ENCODE measurements around the gene DSCAML1.
A peak's percentile ranks its signal among the peaks of the same experiment; 100 is the strongest.

The DSCAML1 gene

DNA sequence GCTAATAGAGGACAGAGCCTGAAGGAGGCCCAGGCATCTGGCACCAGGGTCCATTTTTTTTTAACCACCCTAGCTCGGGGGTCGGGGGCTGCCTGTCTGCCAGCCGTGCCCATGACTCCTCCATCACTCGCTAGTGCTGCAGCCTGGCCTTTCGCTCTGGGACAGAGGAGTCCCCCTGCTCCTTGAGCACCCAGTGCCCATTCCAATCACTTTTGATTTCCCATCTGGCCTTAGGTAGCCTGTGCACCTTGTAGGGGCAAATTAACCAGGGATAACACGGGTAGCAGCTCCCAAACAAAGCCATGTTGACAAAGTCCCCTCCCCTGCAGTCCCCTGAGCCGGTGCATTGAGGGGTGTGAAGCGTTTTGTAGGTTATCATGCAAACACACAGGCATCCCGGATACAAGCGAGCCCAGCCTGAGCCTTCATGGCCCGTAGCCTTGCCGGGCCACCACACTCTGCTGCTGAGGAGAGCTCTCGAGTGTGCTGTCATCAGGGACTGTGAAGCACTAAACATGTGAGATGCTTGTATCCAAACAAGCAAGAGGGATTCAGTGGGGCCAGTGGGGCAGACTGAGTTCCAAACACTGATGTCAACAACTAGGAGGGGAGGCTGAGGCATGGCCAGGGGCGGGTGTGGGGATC lies 208.7 kb downstream of the DSCAML1 start:
- H3K4me1 ChIP-seq (ENCODE audit: control insufficient read depth, insufficient read depth, low read length) = peaks cover 13% of the 10 kb centered on the region
- H3K9me3 ChIP-seq (ENCODE audit: control insufficient read depth, insufficient read depth, low read depth, low read length) = no peaks in the 10 kb centered on the region
- no peak overlapping the region for H3K27ac ChIP-seq (ENCODE audit: low read depth, low read length)
- H3K36me3 ChIP-seq (ENCODE audit: control insufficient read depth, insufficient read depth, low read length) = no peaks in the 10 kb centered on the region
- no peak overlapping the region for H3K9ac ChIP-seq (ENCODE audit: low read length)
- H3K4me3 ChIP-seq (ENCODE audit: low read depth, low read length) = no peak overlapping the region
- peaks cover 46% of the 10 kb centered on the region for H3K27me3 ChIP-seq (ENCODE audit: control insufficient read depth, insufficient read depth, low read length)

DNA sequence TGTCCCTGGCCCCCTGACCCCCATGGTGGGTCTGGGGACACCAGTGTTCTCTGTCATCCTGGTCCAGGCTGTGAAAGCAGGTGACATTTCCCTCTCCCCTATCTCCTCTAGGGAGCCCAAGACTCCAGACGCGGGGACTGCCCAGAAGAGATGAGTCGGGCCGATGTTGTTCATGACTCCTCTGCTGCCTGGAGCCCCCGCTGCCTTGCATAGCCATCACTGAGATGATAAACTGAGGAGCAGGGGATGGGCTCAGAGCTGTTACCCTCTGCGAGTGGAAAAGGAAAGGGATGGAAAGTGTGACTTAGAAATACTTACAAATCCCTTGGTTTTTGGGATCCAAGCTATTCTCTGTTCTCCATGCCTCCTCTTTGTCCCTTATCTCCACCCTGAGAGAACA lies 209.6 kb downstream of the DSCAML1 start:
- Histone ChIP-seq H3K27me3 (ENCODE audit: control insufficient read depth, insufficient read depth, low read length) (peaks cover 50% of the 10 kb centered on the region), H3K4me1 (ENCODE audit: control insufficient read depth, insufficient read depth, low read length) (peaks cover 17% of the 10 kb centered on the region), H3K4me3 (ENCODE audit: low read depth, low read length) (no peak overlapping the region)

DNA sequence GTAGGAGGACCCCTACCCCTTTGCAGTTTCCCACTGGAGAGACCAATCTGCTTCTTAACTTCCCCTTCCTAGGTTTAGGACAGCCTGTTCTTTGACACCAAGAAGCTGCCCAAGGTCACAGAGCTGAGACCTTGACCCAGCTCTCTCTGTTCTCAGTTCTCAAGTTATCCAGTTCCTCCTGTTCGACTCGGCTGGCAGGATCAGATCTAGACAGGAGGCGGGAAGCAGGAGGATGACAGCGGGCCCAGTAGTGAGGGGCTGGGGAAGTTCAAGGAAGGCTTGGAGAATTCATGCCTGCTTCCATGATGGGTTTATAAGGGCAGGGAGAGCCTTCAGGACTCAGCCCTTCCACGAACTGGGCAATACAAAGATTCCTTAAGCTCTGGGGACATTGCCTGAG lies 210.6 kb downstream of the DSCAML1 start:
- no peak overlapping the region for H3K9ac ChIP-seq (ENCODE audit: low read length)
- H3K36me3 ChIP-seq (ENCODE audit: control insufficient read depth, insufficient read depth, low read length) = no peaks in the 10 kb centered on the region
- H3K27me3 ChIP-seq (ENCODE audit: control insufficient read depth, insufficient read depth, low read length) = peaks cover 50% of the 10 kb centered on the region
- H3K4me1 ChIP-seq (ENCODE audit: control insufficient read depth, insufficient read depth, low read length) = peaks cover 17% of the 10 kb centered on the region
- no peak overlapping the region for H3K27ac ChIP-seq (ENCODE audit: low read depth, low read length)
- no peak overlapping the region for H3K4me3 ChIP-seq (ENCODE audit: low read depth, low read length)
- no peaks in the 10 kb centered on the region for H3K9me3 ChIP-seq (ENCODE audit: control insufficient read depth, insufficient read depth, low read depth, low read length)

More for the DNA sequence above, 209.6 kb downstream of the DSCAML1 start:
- H3K9me3 ChIP-seq (ENCODE audit: control insufficient read depth, insufficient read depth, low read depth, low read length) = no peaks in the 10 kb centered on the region
- H3K36me3 ChIP-seq (ENCODE audit: control insufficient read depth, insufficient read depth, low read length) = no peaks in the 10 kb centered on the region
- no peak overlapping the region for H3K27ac ChIP-seq (ENCODE audit: low read depth, low read length)
- H3K9ac ChIP-seq (ENCODE audit: low read length) = no peak overlapping the region

DNA sequence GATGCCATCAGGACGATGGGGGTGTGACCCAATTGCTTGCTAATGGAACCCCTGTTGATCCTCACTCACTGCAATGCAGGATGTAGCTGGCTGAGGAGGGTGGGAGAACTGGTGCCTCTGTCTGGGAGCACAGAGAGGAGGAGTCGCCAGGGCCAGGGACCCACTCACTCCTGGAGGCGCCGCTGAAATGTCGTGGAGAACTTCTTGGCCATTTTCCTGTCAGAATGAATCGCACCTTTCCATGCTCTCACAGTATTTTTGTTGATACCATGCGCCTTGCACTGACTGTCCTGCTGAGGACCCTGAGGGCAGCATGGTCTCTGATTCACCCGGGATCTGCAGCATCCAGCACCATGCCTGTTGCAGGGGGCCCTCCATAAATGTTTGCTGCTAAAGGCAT lies 211.4 kb downstream of the DSCAML1 start:
- no peaks in the 10 kb centered on the region for H3K36me3 ChIP-seq (ENCODE audit: control insufficient read depth, insufficient read depth, low read length)
- H3K4me1 ChIP-seq (ENCODE audit: control insufficient read depth, insufficient read depth, low read length) = peaks cover 22% of the 10 kb centered on the region
- no peak overlapping the region for H3K27ac ChIP-seq (ENCODE audit: low read depth, low read length)
- H3K27me3 ChIP-seq (ENCODE audit: control insufficient read depth, insufficient read depth, low read length) = peaks cover 50% of the 10 kb centered on the region
- no peaks in the 10 kb centered on the region for H3K9me3 ChIP-seq (ENCODE audit: control insufficient read depth, insufficient read depth, low read depth, low read length)
- H3K4me3 ChIP-seq (ENCODE audit: low read depth, low read length) = no peak overlapping the region
- H3K9ac ChIP-seq (ENCODE audit: low read length) = no peak overlapping the region

DNA sequence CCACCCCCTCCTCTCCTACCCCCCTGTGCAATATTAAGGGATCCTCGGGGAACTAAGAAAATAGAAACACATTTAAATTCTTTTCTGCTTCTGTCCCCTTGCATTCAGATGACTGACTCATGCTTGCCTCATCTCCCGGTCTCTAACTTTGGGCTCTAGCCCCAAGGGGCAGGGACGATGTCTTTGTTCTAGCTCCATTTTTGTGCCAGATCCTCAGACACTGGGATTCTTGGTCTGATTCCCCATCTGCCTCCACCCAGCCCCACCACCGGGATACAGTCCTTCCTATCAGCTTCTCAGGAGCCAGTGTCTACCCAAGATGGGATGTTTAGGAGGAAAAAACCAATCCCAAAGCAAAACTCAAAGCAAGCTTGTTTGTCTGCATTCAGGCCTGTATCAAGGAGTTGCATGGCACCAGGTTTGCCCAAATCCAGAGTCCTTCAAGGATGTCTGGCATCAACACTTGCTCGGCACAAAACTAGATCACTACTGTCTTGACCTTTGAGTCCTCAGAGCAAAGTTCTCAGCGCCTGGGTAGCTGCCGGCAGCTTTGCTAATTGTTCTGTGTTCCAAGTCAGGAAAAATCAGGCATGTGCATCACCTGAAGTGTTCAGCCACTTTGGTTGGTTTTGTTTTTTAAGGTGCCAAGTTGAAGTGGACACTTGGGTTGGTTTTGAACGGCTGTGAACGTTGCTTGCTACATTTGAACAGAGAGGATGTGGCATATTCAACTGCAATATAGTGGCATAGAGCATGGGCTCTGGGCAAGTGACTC lies 212.8 kb downstream of the DSCAML1 start:
- Histone ChIP-seq H3K27ac (ENCODE audit: low read depth, low read length) (no peak overlapping the region), H3K4me3 (ENCODE audit: low read depth, low read length) (0 out of 2 replicates have a peak overlapping the region, but pooled peaks have one; percentile 4), H3K36me3 (ENCODE audit: control insufficient read depth, insufficient read depth, low read length) (no peaks in the 10 kb centered on the region), H3K9ac (ENCODE audit: low read length) (no peak overlapping the region), H3K9me3 (ENCODE audit: control insufficient read depth, insufficient read depth, low read depth, low read length) (no peaks in the 10 kb centered on the region), H3K4me1 (ENCODE audit: control insufficient read depth, insufficient read depth, low read length) (peaks cover 25% of the 10 kb centered on the region), H3K27me3 (ENCODE audit: control insufficient read depth, insufficient read depth, low read length) (peaks cover 54% of the 10 kb centered on the region)

DNA sequence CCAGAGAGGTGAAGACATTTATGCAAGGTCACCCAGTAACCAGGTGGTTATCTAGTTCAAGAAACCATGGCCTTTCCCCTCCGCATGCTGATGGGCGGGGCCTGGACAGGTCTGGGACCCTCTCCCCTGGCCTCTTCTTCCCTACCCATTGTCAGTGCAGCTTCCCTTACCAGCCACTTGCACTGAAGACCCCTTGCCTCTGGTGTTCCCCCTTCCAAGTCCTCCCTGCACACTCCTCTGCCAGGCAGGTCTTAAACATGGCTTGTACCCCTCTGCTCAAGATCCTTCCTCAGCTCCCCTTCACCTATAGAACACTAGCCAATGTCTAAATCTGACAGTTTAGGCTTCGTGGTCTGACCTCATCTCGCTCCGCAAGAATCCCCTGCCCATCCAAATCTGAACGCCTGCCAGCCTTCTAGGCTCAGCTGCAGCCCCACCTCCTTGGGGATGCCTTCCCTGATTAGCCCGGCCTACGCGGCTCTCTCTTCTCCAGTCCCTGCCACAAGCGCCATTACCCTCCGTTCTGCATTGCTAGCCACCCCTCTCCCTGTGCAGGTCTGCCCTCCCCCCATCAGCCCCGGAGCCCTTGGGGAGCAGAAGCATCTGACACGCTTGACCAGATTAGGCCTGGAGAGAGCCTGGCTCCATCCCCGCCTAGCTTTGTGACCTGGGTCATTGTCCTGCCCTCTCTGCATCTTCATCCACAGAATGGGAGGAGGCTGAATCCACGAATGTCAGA lies 213.8 kb downstream of the DSCAML1 start:
- H3K9ac ChIP-seq (ENCODE audit: low read length) = no peak overlapping the region
- peak overlapping the region; percentile 4; the same call in 1 of the 2 replicates for H3K4me3 ChIP-seq (ENCODE audit: low read depth, low read length)
- H3K27me3 ChIP-seq (ENCODE audit: control insufficient read depth, insufficient read depth, low read length) = peaks cover 50% of the 10 kb centered on the region
- peaks cover 25% of the 10 kb centered on the region for H3K4me1 ChIP-seq (ENCODE audit: control insufficient read depth, insufficient read depth, low read length)
- H3K36me3 ChIP-seq (ENCODE audit: control insufficient read depth, insufficient read depth, low read length) = no peaks in the 10 kb centered on the region
- H3K9me3 ChIP-seq (ENCODE audit: control insufficient read depth, insufficient read depth, low read depth, low read length) = no peaks in the 10 kb centered on the region
- H3K27ac ChIP-seq (ENCODE audit: low read depth, low read length) = no peak overlapping the region

DNA sequence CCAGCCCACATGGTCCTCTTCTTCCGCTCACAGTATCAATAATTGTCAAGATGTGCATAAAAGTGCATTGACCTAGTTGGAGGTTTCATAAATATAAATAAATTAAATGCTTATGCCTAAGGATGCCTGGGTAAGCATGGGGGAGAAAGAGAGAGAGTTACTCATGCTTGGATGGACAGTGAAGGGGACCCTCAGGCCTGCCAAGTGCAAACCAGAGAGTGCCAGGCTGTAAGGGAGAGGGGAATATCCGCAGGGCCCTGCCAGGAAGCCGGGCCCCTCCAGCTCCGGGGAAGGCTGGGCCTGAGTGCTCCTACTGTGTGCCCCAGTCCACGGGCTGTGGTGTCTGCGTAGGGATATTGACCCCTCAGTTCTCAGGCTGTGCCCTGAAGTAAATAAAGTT lies 214.6 kb downstream of the DSCAML1 start:
- Histone ChIP-seq H3K4me1 (ENCODE audit: control insufficient read depth, insufficient read depth, low read length) (peaks cover 25% of the 10 kb centered on the region), H3K9ac (ENCODE audit: low read length) (no peak overlapping the region), H3K9me3 (ENCODE audit: control insufficient read depth, insufficient read depth, low read depth, low read length) (no peaks in the 10 kb centered on the region), H3K4me3 (ENCODE audit: low read depth, low read length) (no peak overlapping the region), H3K27me3 (ENCODE audit: control insufficient read depth, insufficient read depth, low read length) (peaks cover 42% of the 10 kb centered on the region), H3K36me3 (ENCODE audit: control insufficient read depth, insufficient read depth, low read length) (no peaks in the 10 kb centered on the region), H3K27ac (ENCODE audit: low read depth, low read length) (no peak overlapping the region)

DNA sequence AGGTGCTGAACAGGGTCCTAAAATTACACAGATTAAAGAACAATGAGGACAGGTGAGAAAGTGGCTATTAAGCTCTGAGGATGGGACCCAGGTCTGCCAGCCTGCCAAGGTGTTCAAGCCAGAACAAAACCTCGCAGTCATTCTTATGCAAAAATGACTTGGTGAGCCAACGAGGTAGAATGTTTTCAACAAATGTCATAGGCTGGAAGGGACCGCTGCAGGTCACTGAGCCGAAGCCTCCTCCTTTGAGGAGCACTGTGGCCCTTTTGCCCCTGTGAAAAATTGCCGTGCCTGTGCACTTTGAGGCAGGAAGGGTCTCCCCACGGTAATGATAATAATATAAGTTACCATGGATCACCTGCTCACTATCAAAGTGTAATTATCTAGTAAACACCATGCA lies 216.2 kb downstream of the DSCAML1 start:
- H3K4me3 ChIP-seq (ENCODE audit: low read depth, low read length) = no peak overlapping the region
- no peaks in the 10 kb centered on the region for H3K36me3 ChIP-seq (ENCODE audit: control insufficient read depth, insufficient read depth, low read length)
- H3K9me3 ChIP-seq (ENCODE audit: control insufficient read depth, insufficient read depth, low read depth, low read length) = no peaks in the 10 kb centered on the region
- H3K9ac ChIP-seq (ENCODE audit: low read length) = no peak overlapping the region
- H3K27ac ChIP-seq (ENCODE audit: low read depth, low read length) = no peak overlapping the region
- H3K4me1 ChIP-seq (ENCODE audit: control insufficient read depth, insufficient read depth, low read length) = peaks cover 25% of the 10 kb centered on the region
- peaks cover 30% of the 10 kb centered on the region for H3K27me3 ChIP-seq (ENCODE audit: control insufficient read depth, insufficient read depth, low read length)

DNA sequence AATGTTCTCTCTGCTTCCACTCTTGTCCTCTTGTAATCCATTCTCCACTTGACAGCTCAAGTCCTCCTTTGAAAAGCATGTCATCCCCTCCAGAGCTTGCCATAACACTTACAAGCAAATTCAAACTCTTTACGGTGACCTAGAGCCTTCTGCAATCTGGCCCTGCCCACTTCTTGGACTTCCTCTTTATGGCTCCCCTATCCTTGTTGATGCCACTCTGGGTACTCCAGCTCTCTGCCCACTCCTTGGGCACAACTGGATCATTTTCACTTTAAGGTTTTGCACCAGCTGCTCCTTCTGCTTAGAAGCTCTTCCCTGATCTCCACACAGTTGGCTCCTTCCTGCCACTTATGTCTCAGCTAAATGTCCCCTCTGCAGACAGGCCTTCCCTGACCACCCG lies 217.9 kb downstream of the DSCAML1 start:
- no peak overlapping the region for H3K4me3 ChIP-seq (ENCODE audit: low read depth, low read length)
- H3K9ac ChIP-seq (ENCODE audit: low read length) = no peak overlapping the region
- H3K27ac ChIP-seq (ENCODE audit: low read depth, low read length) = no peak overlapping the region
- H3K36me3 ChIP-seq (ENCODE audit: control insufficient read depth, insufficient read depth, low read length) = no peaks in the 10 kb centered on the region
- no peaks in the 10 kb centered on the region for H3K9me3 ChIP-seq (ENCODE audit: control insufficient read depth, insufficient read depth, low read depth, low read length)
- peaks cover 16% of the 10 kb centered on the region for H3K27me3 ChIP-seq (ENCODE audit: control insufficient read depth, insufficient read depth, low read length)
- H3K4me1 ChIP-seq (ENCODE audit: control insufficient read depth, insufficient read depth, low read length) = peaks cover 21% of the 10 kb centered on the region

DNA sequence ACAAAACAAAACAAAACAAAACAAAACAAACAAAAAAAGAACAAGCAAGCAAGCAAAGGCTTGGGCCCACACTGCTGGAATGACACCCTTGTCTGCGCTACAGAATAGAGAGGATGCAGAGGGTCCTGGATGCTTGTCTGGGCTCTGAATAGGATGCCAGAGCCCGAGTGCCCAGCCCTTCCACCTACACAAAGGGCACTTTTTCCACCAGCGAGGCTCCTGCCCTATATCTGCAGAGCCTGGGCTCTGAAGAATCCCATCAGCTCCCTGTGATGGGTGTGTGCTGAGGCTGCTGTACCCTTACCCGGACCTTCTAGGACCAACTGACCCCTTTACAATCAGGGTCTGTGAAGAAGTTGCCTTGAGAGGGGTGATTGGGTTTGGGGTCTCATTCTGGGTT lies 221.2 kb downstream of the DSCAML1 start:
- H3K27ac ChIP-seq (ENCODE audit: low read depth, low read length) = no peak overlapping the region
- H3K9me3 ChIP-seq (ENCODE audit: control insufficient read depth, insufficient read depth, low read depth, low read length) = no peaks in the 10 kb centered on the region
- H3K27me3 ChIP-seq (ENCODE audit: control insufficient read depth, insufficient read depth, low read length) = peaks cover 8% of the 10 kb centered on the region; the same call in 1 of the 2 replicates
- no peak overlapping the region for H3K4me3 ChIP-seq (ENCODE audit: low read depth, low read length)
- no peak overlapping the region for H3K9ac ChIP-seq (ENCODE audit: low read length)
- peaks cover 5% of the 10 kb centered on the region for H3K4me1 ChIP-seq (ENCODE audit: control insufficient read depth, insufficient read depth, low read length)
- H3K36me3 ChIP-seq (ENCODE audit: control insufficient read depth, insufficient read depth, low read length) = no peaks in the 10 kb centered on the region

DNA sequence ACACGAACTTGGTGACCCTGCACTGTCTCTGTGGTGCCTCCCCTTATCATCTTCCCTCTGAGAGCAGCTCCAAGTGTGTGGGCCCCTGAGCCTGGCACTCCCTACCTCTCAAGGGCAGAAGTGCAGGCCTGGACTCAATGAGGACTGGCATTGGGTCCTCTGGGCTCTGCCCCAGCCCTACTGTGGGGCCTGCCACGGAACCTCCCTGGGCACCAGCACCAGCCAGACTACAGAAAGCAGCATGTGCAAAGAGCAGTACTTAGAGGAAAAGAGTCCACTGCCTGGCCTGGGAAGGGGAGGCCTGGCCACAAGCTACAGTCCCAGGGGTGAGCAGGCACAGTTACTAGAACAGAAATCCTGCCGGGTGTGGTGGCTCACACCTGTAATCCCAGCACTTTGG lies 222.5 kb downstream of the DSCAML1 start:
- Histone ChIP-seq H3K9me3 (ENCODE audit: control insufficient read depth, insufficient read depth, low read depth, low read length) (no peaks in the 10 kb centered on the region), H3K27me3 (ENCODE audit: control insufficient read depth, insufficient read depth, low read length) (peaks cover 4% of the 10 kb centered on the region; the same call in 1 of the 2 replicates), H3K27ac (ENCODE audit: low read depth, low read length) (no peak overlapping the region)

More for the DNA sequence above, 222.5 kb downstream of the DSCAML1 start:
- H3K36me3 ChIP-seq (ENCODE audit: control insufficient read depth, insufficient read depth, low read length) = no peaks in the 10 kb centered on the region
- H3K4me1 ChIP-seq (ENCODE audit: control insufficient read depth, insufficient read depth, low read length) = no peaks in the 10 kb centered on the region
- no peak overlapping the region for H3K9ac ChIP-seq (ENCODE audit: low read length)
- H3K4me3 ChIP-seq (ENCODE audit: low read depth, low read length) = no peak overlapping the region

All from HUES6 (cell line).